ENCODE data around the gene MUC6. TPM values are rescaled to one million over a fixed set of nuclear protein-coding genes. Genes with fewer than 3 reads are reported as not detected.

MUC6 gene
- total RNA-seq, 1 experiment from 2014 or later = not detected

GRCh38 chr11:1027483-1028290, 8.8 kb downstream of the MUC6 start:
- no peak overlapping the region for H3K4me3 Mint-ChIP-seq
- no peak overlapping the region for H2BK15ac ChIP-seq (ENCODE audit: low read depth, low read length)
- WGBS (ENCODE audit: extremely low coverage, insufficient read length, low lambda C conversion rate) = no CpG with 5 or more reads among the region's 36 CpGs

More at GRCh38 chr11:1027483-1028290, 8.8 kb downstream of the MUC6 start:
- peaks cover 0 to 6% of the 10 kb centered on the region in 2 experiments; a peak in 2 of 5 replicates for H3K9me3 Mint-ChIP-seq
- no peaks in the 10 kb centered on the region for H3K27me3 ChIP-seq (ENCODE audit: insufficient read depth, low read length)
- no peak overlapping the region for H2BK12ac ChIP-seq (ENCODE audit: insufficient read length, low read depth, low read length)
- no peak overlapping the region for H2BK120ac ChIP-seq (ENCODE audit: low read depth, low read length, poor library complexity, severe bottlenecking)
- H3K4ac ChIP-seq (ENCODE audit: low read depth, low read length) = no peak overlapping the region
- H3K27me3 Mint-ChIP-seq (ENCODE audit: low read depth) = no peaks in the 10 kb centered on the region
- peak overlapping the region in 1 of 3 experiments; percentile 22; a peak in 1 of 7 replicates for H3K27ac Mint-ChIP-seq
- H3K79me2 ChIP-seq (ENCODE audit: insufficient read depth, low read length) = no peaks in the 10 kb centered on the region
- H3K4me1 ChIP-seq (ENCODE audit: insufficient read depth, low read length) = no peaks in the 10 kb centered on the region
- H4K5ac ChIP-seq (ENCODE audit: insufficient read length, low read depth, low read length) = no peak overlapping the region
- no peak overlapping the region for H3K14ac ChIP-seq (ENCODE audit: insufficient read depth, low read length)
- no peak overlapping the region for H2AK5ac ChIP-seq (ENCODE audit: insufficient read length, low read length)
- no peak for TF ChIP-seq CTCF (conservative IDR thresholded peaks at IDR 0.05)
- no peak overlapping the region for H2AFZ ChIP-seq (ENCODE audit: low read length)
- H3K79me1 ChIP-seq (ENCODE audit: insufficient read depth, low read depth, low read length, poor library complexity, severe bottlenecking) = no peaks in the 10 kb centered on the region
- H3T11ph ChIP-seq (ENCODE audit: low read length) = no peak overlapping the region
- no peaks in the 10 kb centered on the region for H3K4me1 Mint-ChIP-seq
- no peak overlapping the region for H3K56ac ChIP-seq (ENCODE audit: insufficient read length, low read depth, low read length)
- no peak overlapping the region for H2BK5ac ChIP-seq (ENCODE audit: insufficient read length, low read length)
- H3K9ac ChIP-seq (ENCODE audit: extremely low read depth, insufficient read length, low read length) = no peak overlapping the region
- H3K9me3 ChIP-seq (ENCODE audit: control insufficient read depth, low read depth, low read length) = no peaks in the 10 kb centered on the region
- no peak overlapping the region for H3K23ac ChIP-seq (ENCODE audit: insufficient read length, low read depth, low read length)
- no peak overlapping the region for H3K4me2 ChIP-seq (ENCODE audit: insufficient read depth, insufficient read length, low read length)
- H3K18ac ChIP-seq (ENCODE audit: insufficient read length, low read depth, low read length) = no peak overlapping the region
- H3K36me3 Mint-ChIP-seq (ENCODE audit: insufficient read depth in 1 of 3, low read depth in 3 of 3) = no peaks in the 10 kb centered on the region; a peak in 1 of 7 replicates
- no peak overlapping the region for H4K91ac ChIP-seq (ENCODE audit: insufficient read length, low read depth, low read length)
- H3K23me2 ChIP-seq (ENCODE audit: insufficient read length, low read depth, low read length, poor library complexity, severe bottlenecking) = no peaks in the 10 kb centered on the region
- no peaks in the 10 kb centered on the region for H4K20me1 ChIP-seq (ENCODE audit: control insufficient read depth, insufficient read depth, insufficient read length)
- H3K27ac ChIP-seq (ENCODE audit: insufficient read length, low read depth, low read length) = no peak overlapping the region
- H2BK20ac ChIP-seq (ENCODE audit: low read depth, low read length, poor library complexity, severe bottlenecking) = no peak overlapping the region
- H4K8ac ChIP-seq (replicated peaks; ENCODE audit: insufficient read length, low read depth, low read length) = no peak overlapping the region
- DNase-seq = no peak

Data from H9 (cell line).